HCT116 (cell line): ENCODE results near the gene TCOF1. TPM values are rescaled to one million over a fixed set of nuclear protein-coding genes. Genes with fewer than 3 reads are reported as not detected.
A peak's percentile ranks its signal among the peaks of the same experiment; 100 is the strongest.

Experiments
- ATAC-seq: fragments of 200-7000 bp; cut with Tn5 transposase; 2 replicates; pipeline ENCODE4 v1.9.1; 2020; ENCODE audit warnings: mild to moderate bottlenecking, moderate library complexity
- BruUV-seq: library from RNA; stranded (reverse); fragments of 400-500 nt; replicated peaks from 2 replicates; lab custom pipeline; 2021; lab: Mats Ljungman, UMichigan
- CTCF ChIA-PET: fragments of 300-600 bp; sonication (Branson Sonifier 250); formaldehyde crosslinking; loops from one replicate; lab custom pipeline; 2021; ENCODE audit warnings: antibody characterized with exemption; lab: Charles Lee
- POLR2A ChIA-PET: fragments of 300-600, 350-600 bp; sonication (Branson Sonifier 250); formaldehyde crosslinking; loops from one replicate; lab custom pipeline; 2021; ENCODE audit warnings: antibody characterized with exemption; lab: Charles Lee
- RAD21 ChIA-PET, 2 experiments: fragments of 300-600 bp; sonication (Branson Sonifier 250); formaldehyde crosslinking; loops; one replicate each; lab custom pipeline; 2023; ENCODE audit warnings: low total read pairs in 2 of 2; ENCODE audit not compliant: uncharacterized antibody in 2 of 2, unreplicated experiment in 2 of 2, low non-redundant PET in 1 of 2; lab: Charles Lee
- DNase-seq: peaks from one replicate; pipeline ENCODE4 v3.0.0-alpha.2; 2010; ENCODE audit warnings: low read depth, low spot score
- H2AFZ ChIP-seq: fragments of 200-600 bp; shearing (Covaris generic), sonication (generic); 2 replicates; pipeline ENCODE4 v1.6.1; 2017; ENCODE audit warnings: low read depth, mixed run types, mixed read lengths, antibody characterized with exemption, low read length; ENCODE audit not compliant: poor library complexity, severe bottlenecking
- H3K27ac ChIP-seq: 2 replicates; pipeline ENCODE4 v1.5.1; 2012; ENCODE audit warnings: low read depth, low read length
- H3K27me3 ChIP-seq: fragments of 200-600 bp; sonication (generic); 2 replicates; pipeline ENCODE4 v1.6.1; 2016; ENCODE audit warnings: mixed run types, low read length, mixed read lengths; ENCODE audit not compliant: insufficient read depth
- H3K36me3 ChIP-seq, 2 experiments: fragments of 200-500 bp in 1 of 2; fragments of 200-600 bp in 1 of 2; sonication (Bioruptor generic) in 1 of 2; sonication (generic) in 1 of 2; 2 replicates each; pipeline versions ENCODE4 v1.5.1 to v1.6.1; 2014 to 2016; ENCODE audit warnings: low read length in 2 of 2, inconsistent platforms in 1 of 2, mixed read lengths in 1 of 2, mixed run types in 1 of 2; ENCODE audit not compliant: insufficient read depth in 2 of 2, control insufficient read depth in 1 of 2
- H3K4me1 ChIP-seq, 2 experiments: fragments of 200-600 bp in 1 of 2; sonication (generic) in 1 of 2; 2 replicates each; pipeline versions ENCODE4 v1.5.1 to v1.6.1; 2012 to 2017; ENCODE audit warnings: low read length in 2 of 2, inconsistent platforms in 1 of 2, mild to moderate bottlenecking in 1 of 2, mixed read lengths in 1 of 2, mixed run types in 1 of 2, moderate library complexity in 1 of 2; ENCODE audit not compliant: insufficient read depth in 2 of 2, control insufficient read depth in 1 of 2
- H3K4me2 ChIP-seq: fragments of 200-600 bp; sonication (generic); 2 replicates; pipeline ENCODE4 v1.6.1; 2017; ENCODE audit warnings: mixed run types, low read length, mixed read lengths
- H3K4me3 ChIP-seq, 2 experiments: fragments of 200-600 bp in 1 of 2; sonication (generic) in 1 of 2; replicated peaks in 1 of 2; 2 replicates each; pipeline ENCODE4 v1.5.1; 2011 to 2016; ENCODE audit warnings: low read length in 2 of 2, control low read depth in 1 of 2, low read depth in 1 of 2, mild to moderate bottlenecking in 1 of 2, mixed read lengths in 1 of 2, mixed run types in 1 of 2
- H3K79me2 ChIP-seq: fragments of 200-600 bp; sonication (generic); 2 replicates; pipeline ENCODE4 v1.6.1; 2017; ENCODE audit warnings: mild to moderate bottlenecking, mixed run types, low read length, moderate library complexity, mixed read lengths; ENCODE audit not compliant: insufficient read depth
- H3K9ac ChIP-seq: fragments of 200-600 bp; sonication (generic); 2 replicates; pipeline ENCODE4 v1.6.1; 2016; ENCODE audit warnings: low read length, mixed read lengths
- H3K9me2 ChIP-seq: fragments of 200-600 bp; sonication (generic), shearing (Covaris generic); 2 replicates; pipeline ENCODE4 v1.6.1; 2017; ENCODE audit warnings: mixed run types, mild to moderate bottlenecking, moderate library complexity; ENCODE audit not compliant: insufficient read depth
- H3K9me3 ChIP-seq, 2 experiments: fragments of 200-500 bp in 1 of 2; fragments of 200-600 bp in 1 of 2; sonication (Bioruptor generic) in 1 of 2; sonication (generic) in 1 of 2; 2 replicates each; pipeline ENCODE4 v1.6.1; 2014 to 2017; ENCODE audit warnings: low read length in 2 of 2, mixed read lengths in 2 of 2, inconsistent platforms in 1 of 2, low read depth in 1 of 2, mild to moderate bottlenecking in 1 of 2, mixed run types in 1 of 2, moderate library complexity in 1 of 2; ENCODE audit not compliant: control insufficient read depth in 1 of 2, insufficient read depth in 1 of 2
- H4K20me1 ChIP-seq: fragments of 200-600 bp; sonication (generic), shearing (Covaris generic); 2 replicates; pipeline ENCODE4 v1.6.1; 2017; ENCODE audit warnings: mixed run types, mild to moderate bottlenecking, moderate library complexity; ENCODE audit not compliant: insufficient read depth
- ATF3 ChIP-seq: IDR thresholded peaks from 2 replicates; pipeline ENCODE4 v1.6.1; 2012
- CBX3 ChIP-seq: IDR thresholded peaks from 2 replicates; pipeline ENCODE4 v1.6.1; 2012; ENCODE audit warnings: low read depth
- CEBPB ChIP-seq: IDR thresholded peaks from 2 replicates; pipeline ENCODE4 v1.6.1; 2012; ENCODE audit warnings: low read depth
- CTCF ChIP-seq, 3 experiments: fragments of 200-600 bp in 1 of 3; sonication (generic) in 1 of 3; IDR thresholded peaks in 2 of 3; conservative IDR thresholded peaks in 1 of 3; 2 replicates each; pipeline ENCODE4 v1.5.1; 2012 to 2017; ENCODE audit warnings: low read depth in 2 of 3, low read length in 2 of 3, antibody characterized with exemption in 1 of 3, borderline replicate concordance in 1 of 3, control low read depth in 1 of 3, mild to moderate bottlenecking in 1 of 3, mixed read lengths in 1 of 3, mixed run types in 1 of 3, moderate library complexity in 1 of 3; ENCODE audit not compliant: insufficient read depth in 1 of 3
- EGR1 ChIP-seq: IDR thresholded peaks from 2 replicates; pipeline ENCODE4 v1.6.1; 2012; ENCODE audit warnings: low read depth
- ELF1 ChIP-seq: IDR thresholded peaks from 2 replicates; pipeline ENCODE4 v1.6.1; 2012; ENCODE audit warnings: low read depth, borderline replicate concordance
- EZH2phosphoT487 ChIP-seq: fragments of 200-600 bp; IDR thresholded peaks from 2 replicates; pipeline ENCODE4 v1.6.1; 2018; ENCODE audit warnings: antibody characterized with exemption, borderline replicate concordance
- FOSL1 ChIP-seq: IDR thresholded peaks from 2 replicates; pipeline ENCODE4 v1.6.1; 2012; ENCODE audit warnings: low read depth
- MAX ChIP-seq: IDR thresholded peaks from 2 replicates; pipeline ENCODE4 v1.6.1; 2012
- POLR2A ChIP-seq: IDR thresholded peaks from 2 replicates; pipeline ENCODE4 v1.7.0; 2011; ENCODE audit warnings: borderline replicate concordance; ENCODE audit not compliant: insufficient read depth, insufficient read length; ENCODE audit errors: extremely low read depth
- POLR2AphosphoS5 ChIP-seq: IDR thresholded peaks from 2 replicates; pipeline ENCODE4 v1.6.1; 2011; ENCODE audit warnings: mild to moderate bottlenecking, low read depth, low read length, moderate library complexity
- RAD21 ChIP-seq: IDR thresholded peaks from 2 replicates; pipeline ENCODE4 v1.6.1; 2012; ENCODE audit warnings: low read depth, mild to moderate bottlenecking
- REST ChIP-seq: IDR thresholded peaks from 2 replicates; pipeline ENCODE4 v1.6.1; 2012; ENCODE audit warnings: low read depth
- SIN3A ChIP-seq: IDR thresholded peaks from 2 replicates; pipeline ENCODE4 v1.6.1; 2012; ENCODE audit warnings: low read depth
- SP1 ChIP-seq: IDR thresholded peaks from 2 replicates; pipeline ENCODE4 v1.6.1; 2012; ENCODE audit warnings: low read depth
- TCF7L2 ChIP-seq: IDR thresholded peaks from 2 replicates; pipeline ENCODE4 v1.7.0; 2011; ENCODE audit warnings: borderline replicate concordance, inconsistent platforms; ENCODE audit not compliant: insufficient read depth, insufficient read length; ENCODE audit errors: extremely low read depth
- YY1 ChIP-seq: IDR thresholded peaks from 2 replicates; pipeline ENCODE4 v1.6.1; 2011; ENCODE audit warnings: low read length, low read depth, moderate library complexity, mild to moderate bottlenecking; ENCODE audit not compliant: insufficient replicate concordance; ENCODE audit errors: extremely low read depth
- ZBTB33 ChIP-seq: IDR thresholded peaks from 2 replicates; pipeline ENCODE4 v1.6.1; 2011; ENCODE audit warnings: mild to moderate bottlenecking, low read length, moderate library complexity; ENCODE audit not compliant: insufficient replicate concordance; ENCODE audit errors: extremely low read depth
- ZFX ChIP-seq: fragments of 450-650 bp; IDR thresholded peaks from 2 replicates; pipeline ENCODE4 v1.6.1; 2017
- intact Hi-C: fragments of 100-400 bp; cut with micrococcal nuclease; formaldehyde crosslinking; loops from 2 replicates; pipeline ENCODE4 v1.10.0; 2022
- total RNA-seq: library from RNA; stranded (reverse); gene quantifications from one replicate; pipeline ENCODE4 v1.2.1, GENCODE V29; 2021; ENCODE audit not compliant: unreplicated experiment

TCOF1 gene
- total RNA-seq, 1 experiment from 2014 or later: 94.7 TPM

- Histone ChIP-seq H3K79me2 (no peaks in the 10 kb centered on the region), H3K36me3 (no peaks in the 10 kb centered on the region), H3K27me3 (no peaks in the 10 kb centered on the region), H3K4me3 (no peak within 1 kb of the TSS), H2AFZ (no peak within 1 kb of the TSS), H3K4me2 (no peak within 1 kb of the TSS), H4K20me1 (no peaks in the 10 kb centered on the region), H3K27ac (no peak within 1 kb of the TSS), H3K4me1 (peaks cover 10 to 26% of the 10 kb centered on the region in 2 experiments; a peak in 3 of 4 replicates), H3K9me3 (no peaks in the 10 kb centered on the region), H3K9me2 (no peaks in the 10 kb centered on the region), H3K9ac (no peak within 1 kb of the TSS)
- RAD21 ChIA-PET: interaction anchor here in 1 of 2 experiments (0.5 kb wide), 1 partner anchor 18 kb away, joined by 3 read pairs; no protein-coding TSS in a partner anchor
- ATAC-seq (peak; percentile 23; the same call in 1 of the 2 replicates), DNase-seq (no peak)
- CTCF ChIA-PET: no interaction called here
- BruUV-seq: no TSS peak
- intact Hi-C loops: no loop called here
- POLR2A ChIA-PET: no interaction called here
- no peak for TF ChIP-seq SIN3A
- no peak for TF ChIP-seq REST
- TF ChIP-seq FOSL1: no peak
- TF ChIP-seq ZFX: no peak
- no peak for TF ChIP-seq ELF1
- TF ChIP-seq ATF3: no peak
- TF ChIP-seq ZBTB33: no peak
- TF ChIP-seq CBX3: no peak
- TF ChIP-seq MAX: no peak
- no peak for TF ChIP-seq EZH2phosphoT487
- TF ChIP-seq RAD21: no peak
- no peak for TF ChIP-seq POLR2A
- no peak for TF ChIP-seq TCF7L2
- no peak for TF ChIP-seq CTCF (IDR thresholded peaks at IDR 0.05 in 2 of 3, conservative IDR thresholded peaks at IDR 0.05 in 1 of 3; ENCODE audit: borderline replicate concordance in 1 of 3, insufficient read depth in 1 of 3, low read depth in 2 of 3, low read length in 2 of 3)
- no peak for TF ChIP-seq CEBPB
- TF ChIP-seq SP1: no peak
- TF ChIP-seq YY1: no peak
- TF ChIP-seq EGR1: no peak
- no peak for TF ChIP-seq POLR2AphosphoS5
Observed at GRCh38 chr5:150412319-150413175, 55.0 kb downstream of the TCOF1 start, which contains the start of gene CD74. Gene CD74 (minus strand): TSS chr5:150412910. CDS start chr5:150412749, 161 bp downstream.
